Activated naive CD4-positive, alpha-beta T cell (primary cell): ENCODE measurements around the gene CARD8.
"Not testable (repeated sequence)": the region's sequence is repeated elsewhere in the genome, so short reads cannot be mapped to it uniquely, and the experiment has no call there.

ENCODE experiments used
- DNase-seq, 4 experiments: peaks; one replicate each; lab custom pipeline; 2025; lab: John Stamatoyannopoulos, UW

CARD8 gene

GRCh38 chr19:48255376-48256303 is at the start of gene CARD8:
Gene CARD8 (minus strand): TSS chr19:48255912. CDS start chr19:48241020, 14,892 bp downstream.
- peak; percentile 44 to 73 (median 60) for DNase-seq

GRCh38 chr19:48303866-48304265 is 48.2 kb upstream of the CARD8 start:
- DNase-seq = no peak

GRCh38 chr19:48303367-48303766 is 47.7 kb upstream of the CARD8 start:
- no peak for DNase-seq

- no peak for DNase-seq
These were observed 46.9 kb upstream of the CARD8 start for GRCh38 chr19:48302600-48302959.

- no peak for DNase-seq
These were observed 46.3 kb upstream of the CARD8 start for GRCh38 chr19:48301886-48302599.

GRCh38 chr19:48297975-48298374 is 42.3 kb upstream of the CARD8 start:
- no peak for DNase-seq

GRCh38 chr19:48296963-48297734 is 41.4 kb upstream of the CARD8 start:
- no peak for DNase-seq

- no peak for DNase-seq
These were observed 39.7 kb upstream of the CARD8 start for GRCh38 chr19:48295458-48295857.

GRCh38 chr19:48292798-48293197 is 37.1 kb upstream of the CARD8 start:
- DNase-seq = no peak

GRCh38 chr19:48291489-48291815 is 35.7 kb upstream of the CARD8 start:
- not testable (repeated sequence) for DNase-seq

GRCh38 chr19:48290771-48291488 is 35.2 kb upstream of the CARD8 start:
- DNase-seq = peak in 3 of 4 experiments; percentile 37 to 56 (median 51)

- no peak for DNase-seq
These were observed 34.7 kb upstream of the CARD8 start for GRCh38 chr19:48290401-48290770.

- DNase-seq = no peak
These were observed 32.0 kb upstream of the CARD8 start for GRCh38 chr19:48287748-48288147.

- no peak for DNase-seq
These were observed 29.2 kb upstream of the CARD8 start for GRCh38 chr19:48284896-48285295.

- DNase-seq = no peak
These were observed 28.2 kb upstream of the CARD8 start for GRCh38 chr19:48283908-48284307.

- DNase-seq = no peak
These were observed 24.0 kb upstream of the CARD8 start for GRCh38 chr19:48279747-48280146.

- no peak for DNase-seq
These were observed 19.2 kb upstream of the CARD8 start for GRCh38 chr19:48274938-48275337.

GRCh38 chr19:48274173-48274572 is 18.5 kb upstream of the CARD8 start:
- DNase-seq = no peak

GRCh38 chr19:48271531-48272151 is 15.9 kb upstream of the CARD8 start:
- DNase-seq = no peak

- DNase-seq = not testable (repeated sequence)
These were observed 13.9 kb upstream of the CARD8 start for GRCh38 chr19:48269617-48270026.

GRCh38 chr19:48265326-48265725 is 9.6 kb upstream of the CARD8 start:
- DNase-seq = not testable (repeated sequence)
